Right ventricle myocardium superior (tissue), 1 donor: ENCODE results near the gene UNC5C. TPM values are rescaled to one million over a fixed set of nuclear protein-coding genes. Genes with fewer than 3 reads are reported as not detected.

Experiments
- ATAC-seq: fragments of 200-7000 bp; cut with Tn5 transposase; one replicate; pipeline ENCODE4 v1.9.1; 2020; ENCODE audit warnings: mild to moderate bottlenecking; ENCODE audit not compliant: poor library complexity
- DNase-seq: peaks from one replicate; pipeline ENCODE4 v3.0.0-alpha.2; 2020
- intact Hi-C: fragments of 100-400 bp; cut with DNase I; formaldehyde crosslinking; loops from one replicate; pipeline ENCODE4 v1.11.2; 2022
- total RNA-seq: library from RNA; stranded (reverse); fragmentation: NEBNext Ultra II Directional; extraction: Animal tissue kit (Norgen Biotek cat#: 25700); gene quantifications from one replicate; pipeline ENCODE4 v1.2.1, GENCODE V29; 2021
- donor health status: DM: no; HTN: yes; CAD: no; lungs with severe emphysema.

Gene UNC5C
- total RNA-seq, 1 donor from 2014 or later, result 2.0 TPM

- intact Hi-C loops, result no loop called here
- ATAC-seq (no peak), DNase-seq (no peak)
Observed at GRCh38 chr4:95371476-95372224, 177.1 kb downstream of the UNC5C start.

GRCh38 chr4:95367824-95368223 is 180.9 kb downstream of the UNC5C start:
- intact Hi-C loops, result no loop called here
- DNase-seq, result no peak

GRCh38 chr4:95363966-95364365 is 184.8 kb downstream of the UNC5C start:
- ATAC-seq (no peak), DNase-seq (no peak)
- intact Hi-C loops, result no loop called here

More at GRCh38 chr4:95367824-95368223, 180.9 kb downstream of the UNC5C start:
- no peak for ATAC-seq

GRCh38 chr4:95363559-95363925 is 185.2 kb downstream of the UNC5C start:
- ATAC-seq (no peak), DNase-seq (no peak)
- intact Hi-C loops, result no loop called here

- ATAC-seq (peak; percentile 41), DNase-seq (no peak)
Observed at GRCh38 chr4:95362906-95363558, 185.7 kb downstream of the UNC5C start.

GRCh38 chr4:95362066-95362465 is 186.7 kb downstream of the UNC5C start:
- ATAC-seq, result no peak

More at GRCh38 chr4:95362906-95363558, 185.7 kb downstream of the UNC5C start:
- intact Hi-C loops, result no loop called here

GRCh38 chr4:95361696-95361965 is 187.1 kb downstream of the UNC5C start:
- intact Hi-C loops, result no loop called here
- no peak for DNase-seq
- no peak for ATAC-seq

More at GRCh38 chr4:95362066-95362465, 186.7 kb downstream of the UNC5C start:
- no peak for DNase-seq
- intact Hi-C loops, result no loop called here

- no peak for DNase-seq
- intact Hi-C loops, result no loop called here
- ATAC-seq, result no peak
Observed at GRCh38 chr4:95360906-95361695, 187.7 kb downstream of the UNC5C start.

GRCh38 chr4:95360256-95360903 is 188.4 kb downstream of the UNC5C start:
- DNase-seq (no peak), ATAC-seq (no peak)
- intact Hi-C loops, result no loop called here

GRCh38 chr4:95358421-95358820 is 190.4 kb downstream of the UNC5C start:
- no peak for ATAC-seq
- intact Hi-C loops, result no loop called here
- no peak for DNase-seq

- intact Hi-C loops, result no loop called here
- ATAC-seq (no peak), DNase-seq (no peak)
Observed at GRCh38 chr4:95355021-95355420, 193.8 kb downstream of the UNC5C start.

- intact Hi-C loops, result no loop called here
- ATAC-seq, result no peak
Observed at GRCh38 chr4:95348418-95348817, 200.4 kb downstream of the UNC5C start.

GRCh38 chr4:95343235-95343634 is 205.5 kb downstream of the UNC5C start:
- intact Hi-C loops, result no loop called here
- no peak for DNase-seq
- no peak for ATAC-seq

More at GRCh38 chr4:95348418-95348817, 200.4 kb downstream of the UNC5C start:
- DNase-seq, result no peak

GRCh38 chr4:95340191-95340590 is 208.6 kb downstream of the UNC5C start:
- intact Hi-C loops, result no loop called here
- no peak for ATAC-seq
- no peak for DNase-seq

GRCh38 chr4:95325665-95326064 is 223.1 kb downstream of the UNC5C start:
- DNase-seq (no peak), ATAC-seq (no peak)
- intact Hi-C loops, result no loop called here

- no peak for DNase-seq
Observed at GRCh38 chr4:95319169-95319568, 229.6 kb downstream of the UNC5C start.

GRCh38 chr4:95318483-95318882 is 230.3 kb downstream of the UNC5C start:
- ATAC-seq (peak; percentile 94), DNase-seq (no peak)
- intact Hi-C loops, result no loop called here

More at GRCh38 chr4:95319169-95319568, 229.6 kb downstream of the UNC5C start:
- peak; percentile 57 for ATAC-seq
- intact Hi-C loops, result no loop called here

- DNase-seq (no peak), ATAC-seq (no peak)
- intact Hi-C loops, result no loop called here
Observed at GRCh38 chr4:95318044-95318443, 230.7 kb downstream of the UNC5C start.

- no peak for DNase-seq
- ATAC-seq, result no peak
- intact Hi-C loops, result no loop called here
Observed at GRCh38 chr4:95317085-95317793, 231.5 kb downstream of the UNC5C start.
